ENCODE measurements around the gene HS2ST1.
A peak's percentile ranks its signal among the peaks of the same experiment; 100 is the strongest.

HS2ST1 gene

GRCh38 chr1:87104945-87105344, 190.5 kb downstream of the HS2ST1 start:
- DNase-seq (ENCODE audit: insufficient read length, low spot score) (no peak), FAIRE-seq (no peak)

GRCh38 chr1:87106144-87106543, 191.7 kb downstream of the HS2ST1 start:
- FAIRE-seq: peak; percentile 11
- DNase-seq (ENCODE audit: insufficient read length, low spot score): no peak

GRCh38 chr1:87106867-87107266, 192.4 kb downstream of the HS2ST1 start:
- FAIRE-seq (no peak), DNase-seq (ENCODE audit: insufficient read length, low spot score) (no peak)

- no peak for DNase-seq (ENCODE audit: insufficient read length, low spot score)
Observed at GRCh38 chr1:87108228-87108627, 193.8 kb downstream of the HS2ST1 start.

GRCh38 chr1:87108814-87109411, 194.5 kb downstream of the HS2ST1 start:
- DNase-seq (ENCODE audit: insufficient read length, low spot score) (no peak), FAIRE-seq (no peak)

More at GRCh38 chr1:87108228-87108627, 193.8 kb downstream of the HS2ST1 start:
- FAIRE-seq: no peak

GRCh38 chr1:87111659-87112371, 197.4 kb downstream of the HS2ST1 start:
- DNase-seq (ENCODE audit: insufficient read length, low spot score) (no peak), FAIRE-seq (no peak)

- no peak for DNase-seq (ENCODE audit: insufficient read length, low spot score)
- FAIRE-seq: no peak
Observed at GRCh38 chr1:87113313-87113712, 198.9 kb downstream of the HS2ST1 start.

- FAIRE-seq (no peak), DNase-seq (ENCODE audit: insufficient read length, low spot score) (no peak)
Observed at GRCh38 chr1:87115317-87115890, 201.0 kb downstream of the HS2ST1 start.

- DNase-seq (ENCODE audit: insufficient read length, low spot score) (no peak), FAIRE-seq (no peak)
Observed at GRCh38 chr1:87115891-87116290, 201.5 kb downstream of the HS2ST1 start.

- no peak for DNase-seq (ENCODE audit: insufficient read length, low spot score)
- FAIRE-seq: no peak
Observed at GRCh38 chr1:87117761-87118368, 203.4 kb downstream of the HS2ST1 start.

- no peak for FAIRE-seq
Observed at GRCh38 chr1:87119541-87120140, 205.2 kb downstream of the HS2ST1 start.

GRCh38 chr1:87120779-87121178, 206.3 kb downstream of the HS2ST1 start:
- DNase-seq (ENCODE audit: insufficient read length, low spot score) (no peak), FAIRE-seq (peak; percentile 23)

More at GRCh38 chr1:87119541-87120140, 205.2 kb downstream of the HS2ST1 start:
- no peak for DNase-seq (ENCODE audit: insufficient read length, low spot score)

- DNase-seq (ENCODE audit: insufficient read length, low spot score) (no peak), FAIRE-seq (no peak)
Observed at GRCh38 chr1:87121711-87122163, 207.3 kb downstream of the HS2ST1 start.

- DNase-seq (ENCODE audit: insufficient read length, low spot score) (no peak), FAIRE-seq (peak; percentile 35)
Observed at GRCh38 chr1:87122243-87122642, 207.8 kb downstream of the HS2ST1 start.

- no peak for FAIRE-seq
Observed at GRCh38 chr1:87123610-87124009, 209.2 kb downstream of the HS2ST1 start.

GRCh38 chr1:87126886-87127505, 212.6 kb downstream of the HS2ST1 start:
- no peak for FAIRE-seq
- no peak for DNase-seq (ENCODE audit: insufficient read length, low spot score)

More at GRCh38 chr1:87123610-87124009, 209.2 kb downstream of the HS2ST1 start:
- no peak for DNase-seq (ENCODE audit: insufficient read length, low spot score)

GRCh38 chr1:87127581-87127980, 213.1 kb downstream of the HS2ST1 start:
- FAIRE-seq (no peak), DNase-seq (ENCODE audit: insufficient read length, low spot score) (no peak)

- DNase-seq (ENCODE audit: insufficient read length, low spot score) (no peak), FAIRE-seq (no peak)
Observed at GRCh38 chr1:87129038-87129437, 214.6 kb downstream of the HS2ST1 start.

- DNase-seq (ENCODE audit: insufficient read length, low spot score) (no peak), FAIRE-seq (no peak)
Observed at GRCh38 chr1:87129606-87130005, 215.2 kb downstream of the HS2ST1 start.

- DNase-seq (ENCODE audit: insufficient read length, low spot score): no peak
- no peak for FAIRE-seq
Observed at GRCh38 chr1:87130438-87130837, 216.0 kb downstream of the HS2ST1 start.
